Colon (tissue), 2 donors: Measurements from ENCODE around the gene ADD3.
"Not testable (repeated sequence)": the region's sequence is repeated elsewhere in the genome, so short reads cannot be mapped to it uniquely, and the experiment has no call there.

ENCODE experiments used
- FAIRE-seq: peaks from 2 replicates; lab custom pipeline; 2012; peaks lifted over from hg19 to GRCh38; lab: Jason Lieb, UNC
- donor health status: control.
- donor health status: control.

Gene ADD3

GRCh38 chr10:109975244-109976190 is 32.3 kb upstream of the ADD3 start:
- FAIRE-seq: no peak

- FAIRE-seq: no peak
Observed at GRCh38 chr10:109976681-109977080, 31.1 kb upstream of the ADD3 start.

GRCh38 chr10:109977382-109977806 is 30.4 kb upstream of the ADD3 start:
- no peak for FAIRE-seq

GRCh38 chr10:109978481-109978880 is 29.3 kb upstream of the ADD3 start:
- no peak for FAIRE-seq

GRCh38 chr10:109979215-109979614 is 28.6 kb upstream of the ADD3 start:
- no peak for FAIRE-seq

GRCh38 chr10:109981650-109982049 is 26.1 kb upstream of the ADD3 start:
- no peak for FAIRE-seq

- no peak for FAIRE-seq
Observed at GRCh38 chr10:109982123-109982522, 25.7 kb upstream of the ADD3 start.

- FAIRE-seq: no peak
Observed at GRCh38 chr10:109982812-109983211, 25.0 kb upstream of the ADD3 start.

- no peak for FAIRE-seq
Observed at GRCh38 chr10:109984013-109984412, 23.8 kb upstream of the ADD3 start.

GRCh38 chr10:109985768-109986167 is 22.0 kb upstream of the ADD3 start:
- FAIRE-seq: not testable (repeated sequence)

- no peak for FAIRE-seq
Observed at GRCh38 chr10:109987452-109988211, 20.2 kb upstream of the ADD3 start.

GRCh38 chr10:109988212-109988596 is 19.6 kb upstream of the ADD3 start:
- FAIRE-seq: no peak

GRCh38 chr10:109991266-109991855 is 16.4 kb upstream of the ADD3 start:
- no peak for FAIRE-seq

- no peak for FAIRE-seq
Observed at GRCh38 chr10:109992485-109992884, 15.3 kb upstream of the ADD3 start.

GRCh38 chr10:109993551-109994330 is 14.0 kb upstream of the ADD3 start:
- FAIRE-seq: no peak

GRCh38 chr10:109994711-109995577 is 12.8 kb upstream of the ADD3 start:
- no peak for FAIRE-seq

- FAIRE-seq: no peak
Observed at GRCh38 chr10:109995595-109995994, 12.2 kb upstream of the ADD3 start.

- FAIRE-seq: peak; percentile 87
Observed at GRCh38 chr10:109996225-109996624, 11.6 kb upstream of the ADD3 start.

- peak; percentile 65 for FAIRE-seq
Observed at GRCh38 chr10:109996766-109997171, 11.0 kb upstream of the ADD3 start.

GRCh38 chr10:109997233-109997632 is 10.6 kb upstream of the ADD3 start:
- no peak for FAIRE-seq

- FAIRE-seq: no peak
Observed at GRCh38 chr10:109998513-109998912, 9.3 kb upstream of the ADD3 start.
